GM12891 (cell line): Measurements from ENCODE around the gene PDCD1LG2.

Experiments
- DNase-seq: peaks from one replicate; pipeline ENCODE4 v3.0.0; 2011; ENCODE audit warnings: low spot score; ENCODE audit not compliant: insufficient read length
- FAIRE-seq: peaks from 2 replicates; lab custom pipeline; 2011; peaks lifted over from hg19 to GRCh38; lab: Jason Lieb, UNC
- PAX5 ChIP-seq: IDR thresholded peaks from 2 replicates; pipeline ENCODE4 v1.6.1; 2011; ENCODE audit warnings: low read length, moderate library complexity, mild to moderate bottlenecking; ENCODE audit not compliant: insufficient read depth, severe bottlenecking
- POLR2A ChIP-seq: IDR thresholded peaks from 2 replicates; pipeline ENCODE4 v1.6.1; 2011; ENCODE audit warnings: low read depth, low read length, control low read depth
- POLR2AphosphoS5 ChIP-seq: IDR thresholded peaks from 2 replicates; pipeline ENCODE4 v1.6.1; 2011; ENCODE audit warnings: low read depth, low read length, control low read depth
- POU2F2 ChIP-seq: IDR thresholded peaks from 2 replicates; pipeline ENCODE4 v1.6.1; 2011; ENCODE audit warnings: low read depth, mild to moderate bottlenecking, control low read depth, low read length, moderate library complexity
- SPI1 ChIP-seq: IDR thresholded peaks from 2 replicates; pipeline ENCODE4 v1.6.1; 2011; ENCODE audit warnings: low read depth, low read length, control low read depth
- TAF1 ChIP-seq: IDR thresholded peaks from 2 replicates; pipeline ENCODE4 v1.6.1; 2011; ENCODE audit warnings: low read depth, low read length, control low read depth

The PDCD1LG2 gene

DNA sequence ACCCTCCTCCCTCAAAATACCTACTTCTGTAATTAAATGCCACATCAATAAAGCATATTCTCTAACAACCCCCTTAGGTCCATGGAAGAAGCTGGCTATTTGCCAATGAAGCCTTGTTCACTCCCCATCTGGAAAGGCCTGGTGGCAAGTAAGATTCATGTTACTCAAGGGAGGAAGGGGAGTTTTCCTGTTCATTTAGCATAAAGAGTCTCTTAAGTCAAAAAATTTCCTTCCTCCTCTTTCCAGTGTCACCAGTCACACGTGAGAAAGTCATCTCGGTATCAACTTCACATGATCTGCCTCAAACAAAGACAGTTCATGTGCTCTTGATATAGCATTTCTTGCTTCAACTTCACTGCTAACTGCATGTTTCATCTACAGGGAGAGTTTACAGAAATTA is 85.8 kb downstream of the PDCD1LG2 start:
- TF ChIP-seq POU2F2, result no peak
- TF ChIP-seq SPI1, result no peak
- TF ChIP-seq POLR2AphosphoS5, result no peak
- no peak for TF ChIP-seq TAF1
- no peak for TF ChIP-seq PAX5
- TF ChIP-seq POLR2A, result no peak
- no peak for DNase-seq
- FAIRE-seq, result peak; percentile 85

DNA sequence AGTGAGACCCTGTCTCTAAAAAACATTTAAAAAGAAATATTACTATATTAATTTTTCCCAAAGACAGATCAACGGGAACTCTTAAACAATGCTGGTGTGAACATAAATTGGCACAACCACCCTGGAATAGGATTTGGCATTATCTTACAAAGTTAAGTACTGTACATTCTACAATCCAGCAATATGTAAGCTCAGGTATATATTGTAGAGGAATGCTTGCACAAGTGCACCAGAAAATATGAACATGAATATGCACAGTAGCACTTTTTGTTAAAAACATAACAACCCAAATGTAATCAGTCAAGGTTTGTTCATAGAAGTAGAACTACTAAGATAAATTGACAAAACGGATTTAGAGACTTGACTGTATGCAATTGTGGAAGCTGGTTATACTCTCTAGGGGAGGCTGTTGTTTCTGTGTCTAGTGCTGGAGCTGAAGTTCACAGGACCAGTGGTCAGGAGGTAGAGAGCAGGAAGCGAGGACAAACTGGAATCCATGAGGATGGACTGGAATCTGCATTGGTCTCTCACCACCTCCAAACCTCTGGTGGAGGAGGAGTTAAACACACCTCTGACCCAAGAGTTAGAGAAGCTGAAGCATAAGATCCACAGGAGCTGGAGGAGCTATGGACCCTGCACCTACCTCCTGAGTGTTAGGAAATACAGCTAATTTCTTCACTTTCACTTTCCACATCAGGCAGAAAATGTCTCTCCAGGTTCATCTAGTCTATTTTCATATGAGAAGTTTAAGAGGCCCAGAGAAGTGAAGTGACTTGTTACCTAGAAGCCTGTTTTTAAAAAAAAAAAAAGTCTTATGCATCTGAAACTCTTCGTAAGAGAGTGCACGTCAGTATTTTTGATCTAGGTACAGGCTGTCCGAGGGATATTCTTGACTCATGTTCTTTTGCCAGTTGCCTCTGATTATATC is 98.2 kb downstream of the PDCD1LG2 start:
- DNase-seq (no peak), FAIRE-seq (peak; percentile 93)
- no peak for TF ChIP-seq PAX5
- no peak for TF ChIP-seq POU2F2
- no peak for TF ChIP-seq POLR2AphosphoS5
- no peak for TF ChIP-seq POLR2A
- no peak for TF ChIP-seq SPI1
- no peak for TF ChIP-seq TAF1

DNA sequence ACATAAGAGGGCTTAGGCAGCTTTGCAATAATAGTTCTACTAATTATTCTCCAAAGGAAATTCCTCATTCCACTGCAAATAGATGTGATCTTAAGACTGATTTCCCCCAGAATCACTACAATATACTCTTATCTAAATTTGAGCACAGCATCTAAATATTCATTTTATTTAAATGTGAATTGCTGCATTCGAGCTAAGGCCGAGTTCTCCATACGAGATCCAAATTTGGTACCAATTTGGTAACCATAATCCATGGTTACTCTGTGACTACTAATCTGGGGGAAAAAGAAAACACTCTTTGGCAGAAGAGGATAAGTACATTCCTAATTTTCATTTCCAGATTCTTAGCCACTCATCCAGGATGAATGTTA is 98.9 kb downstream of the PDCD1LG2 start:
- TF ChIP-seq TAF1, result no peak
- TF ChIP-seq SPI1, result no peak
- TF ChIP-seq PAX5, result no peak
- no peak for TF ChIP-seq POLR2AphosphoS5
- TF ChIP-seq POU2F2, result no peak
- no peak for TF ChIP-seq POLR2A
- no peak for DNase-seq
- FAIRE-seq, result no peak

DNA sequence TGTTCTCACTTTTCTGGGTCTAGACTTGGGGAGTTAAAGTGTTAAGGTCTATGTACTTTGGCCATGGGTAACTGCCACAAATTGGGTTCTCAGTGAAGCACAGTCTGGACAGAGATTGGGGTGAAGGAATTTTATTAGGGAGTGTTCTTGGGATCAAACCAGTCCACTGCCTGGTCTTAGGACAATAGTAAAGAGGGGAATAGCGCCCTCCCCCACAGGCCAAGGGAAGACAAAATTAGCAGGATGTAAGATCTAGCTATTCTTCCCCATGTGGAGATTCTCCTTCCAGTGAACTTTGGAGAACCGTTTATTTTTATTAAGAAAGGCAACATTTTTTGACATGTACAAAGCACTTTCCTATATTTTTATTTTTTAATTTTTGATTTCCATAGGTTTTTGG is 100.2 kb downstream of the PDCD1LG2 start:
- FAIRE-seq (peak; percentile 78), DNase-seq (no peak)
- TF ChIP-seq PAX5 (no peak), POU2F2 (no peak), POLR2AphosphoS5 (no peak), POLR2A (no peak), SPI1 (no peak), TAF1 (no peak)

DNA sequence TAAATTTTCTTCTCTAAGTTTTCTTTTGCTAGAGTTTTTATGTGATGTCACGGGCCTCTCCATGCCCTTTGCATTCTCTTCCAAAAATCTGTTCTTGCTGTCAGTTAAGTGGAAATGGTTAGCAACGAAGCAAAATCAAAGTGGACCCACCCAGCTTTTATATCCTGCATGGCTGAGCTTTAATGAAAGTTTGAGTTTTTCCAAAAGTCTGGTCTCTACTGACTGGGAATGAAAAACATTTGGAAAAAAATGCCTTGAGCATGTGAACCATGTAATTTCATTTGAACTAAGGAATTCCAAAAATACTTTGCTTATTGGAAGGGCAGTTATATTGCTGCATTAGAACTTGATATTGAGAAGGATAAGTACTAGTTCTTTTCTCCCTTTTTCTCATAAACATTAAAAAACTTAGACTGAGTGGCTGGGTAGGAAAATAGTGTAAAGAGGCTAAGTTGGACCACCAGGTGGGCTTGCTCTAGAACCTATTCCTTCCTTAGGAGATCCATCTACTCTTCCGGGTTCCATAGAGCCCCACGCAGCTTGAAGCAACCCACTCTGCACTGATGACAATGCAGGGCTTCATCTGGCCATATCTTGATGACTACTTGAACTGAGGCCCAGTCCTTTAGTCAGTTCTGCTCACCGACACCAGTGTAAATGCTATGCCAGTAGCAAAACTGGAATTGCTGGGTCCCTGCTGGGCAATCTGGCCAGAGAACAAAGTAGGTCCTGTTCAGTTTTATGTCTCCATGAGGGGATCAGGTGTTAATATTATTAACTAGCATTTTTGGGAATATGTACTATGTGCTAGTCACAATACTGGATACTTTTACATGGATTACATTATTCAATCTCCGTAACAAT is 101.2 kb downstream of the PDCD1LG2 start:
- TF ChIP-seq TAF1 (no peak), SPI1 (no peak), POLR2A (no peak), POU2F2 (no peak), POLR2AphosphoS5 (no peak)
- DNase-seq, result no peak
- no peak for FAIRE-seq

DNA sequence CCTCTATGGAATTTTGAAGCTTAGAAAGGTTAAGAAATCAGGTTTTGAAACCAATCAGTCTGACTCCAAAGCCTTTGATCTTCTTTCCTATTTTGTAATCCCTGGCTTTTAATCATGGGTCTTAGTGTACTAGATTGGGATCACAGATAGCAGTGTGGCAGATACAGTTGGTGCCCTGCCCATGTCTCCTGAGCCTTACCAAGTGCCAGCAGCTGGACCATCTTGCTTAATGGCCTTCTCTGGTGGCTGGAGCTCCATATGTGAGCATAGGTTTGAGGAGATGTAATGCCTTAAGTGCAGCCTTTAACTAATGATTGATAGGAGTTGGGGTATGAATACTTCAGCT is 101.8 kb downstream of the PDCD1LG2 start:
- FAIRE-seq, result no peak
- TF ChIP-seq TAF1 (no peak), SPI1 (no peak), POU2F2 (no peak), POLR2AphosphoS5 (no peak), PAX5 (no peak), POLR2A (no peak)
- DNase-seq, result no peak

DNA sequence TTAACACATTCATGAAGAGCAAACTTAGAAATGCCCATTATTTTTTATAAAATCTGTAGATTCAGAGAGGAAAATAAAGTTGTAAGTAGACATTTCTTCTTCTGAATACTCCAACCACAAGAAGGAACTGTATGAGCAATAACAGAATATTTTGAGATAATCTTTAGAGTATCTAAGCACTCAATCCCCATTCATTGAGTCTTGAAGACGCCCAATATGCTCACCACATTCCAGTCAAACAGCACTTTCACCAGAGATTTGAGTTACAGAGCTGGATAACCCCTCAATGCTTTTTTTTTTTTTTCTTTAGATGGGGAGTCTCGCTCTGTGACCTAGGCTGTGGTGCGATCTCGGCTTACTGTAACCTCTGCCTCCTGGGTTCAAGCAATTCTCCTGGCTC is 103.9 kb downstream of the PDCD1LG2 start:
- FAIRE-seq (no peak), DNase-seq (no peak)
- TF ChIP-seq SPI1, result no peak
- TF ChIP-seq POLR2A, result no peak
- no peak for TF ChIP-seq TAF1
- TF ChIP-seq POLR2AphosphoS5, result no peak
- no peak for TF ChIP-seq PAX5
- no peak for TF ChIP-seq POU2F2

DNA sequence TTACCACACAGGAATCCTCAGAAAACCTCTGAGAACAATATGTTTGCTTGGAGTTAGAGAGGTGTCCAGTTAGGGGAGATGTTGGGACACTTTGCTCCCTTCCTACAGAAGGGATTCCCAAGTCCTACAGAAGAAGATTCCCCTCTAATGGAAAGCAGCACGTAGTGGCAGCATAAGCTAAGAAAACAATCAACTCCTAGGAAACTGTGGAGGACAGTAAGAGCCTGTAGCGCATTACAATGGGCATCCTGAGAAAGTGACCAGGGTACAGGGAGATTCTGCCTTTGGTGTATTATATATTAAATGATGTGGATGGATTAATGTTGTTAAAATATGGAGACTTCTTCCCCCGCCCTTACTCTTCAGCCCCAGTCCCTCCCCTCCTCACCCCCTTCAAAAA is 104.7 kb downstream of the PDCD1LG2 start:
- FAIRE-seq (no peak), DNase-seq (no peak)
- TF ChIP-seq POLR2A (no peak), POLR2AphosphoS5 (no peak), TAF1 (no peak)

DNA sequence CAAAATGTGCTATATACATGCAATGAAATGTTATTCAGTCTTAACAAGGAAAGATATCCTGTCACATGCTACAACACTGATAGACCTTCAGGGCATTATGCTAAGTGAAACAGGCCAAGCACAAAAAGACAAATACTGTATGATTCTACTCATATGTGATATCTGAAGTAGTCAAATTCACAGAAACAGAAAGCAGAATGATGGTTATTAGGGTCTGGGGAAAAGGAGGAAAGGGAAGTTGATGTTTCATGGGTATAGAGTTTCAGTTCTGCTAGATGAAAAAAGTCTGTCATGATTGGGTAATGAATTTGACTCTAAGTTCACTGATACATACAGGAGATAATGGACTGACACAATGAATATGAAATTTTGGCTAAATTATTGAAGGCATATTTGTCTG is 107.4 kb downstream of the PDCD1LG2 start:
- FAIRE-seq (peak; percentile 92), DNase-seq (no peak)
- TF ChIP-seq SPI1 (peak; percentile 91), POLR2A (no peak)

DNA sequence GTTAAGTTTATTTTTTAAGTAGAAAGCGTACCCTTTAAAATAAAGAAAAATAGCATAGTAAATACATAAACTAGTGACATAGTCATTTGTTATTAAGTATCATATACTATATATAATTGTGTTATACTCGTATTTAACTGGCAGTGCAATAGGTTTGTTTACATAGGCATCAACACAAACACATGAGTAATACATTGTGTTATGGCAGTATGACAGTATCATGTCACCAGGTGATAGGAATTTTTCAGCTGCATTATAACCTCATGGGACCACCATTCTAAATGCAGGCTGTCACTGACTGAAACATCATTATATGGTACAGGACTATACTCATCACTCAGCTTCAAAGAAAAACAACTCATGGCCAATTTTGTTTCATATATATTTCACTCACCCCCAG is 110.2 kb downstream of the PDCD1LG2 start:
- FAIRE-seq (peak; percentile 43), DNase-seq (no peak)
- TF ChIP-seq SPI1 (no peak), PAX5 (no peak), POLR2A (no peak), POU2F2 (no peak), TAF1 (no peak), POLR2AphosphoS5 (no peak)
